ENCODE results near the gene IL36B.

GRCh38 chr2:113028112-113028511, 24.6 kb downstream of the IL36B start:
- TF ChIP-seq CTCF (IDR thresholded peaks at IDR 0.05) (no peak), POLR2A (IDR thresholded peaks at IDR 0.05) (no peak)
